Measurements from ENCODE around the gene BCAS3.
A peak's percentile ranks its signal among the peaks of the same experiment; 100 is the strongest.

Gene BCAS3

DNA sequence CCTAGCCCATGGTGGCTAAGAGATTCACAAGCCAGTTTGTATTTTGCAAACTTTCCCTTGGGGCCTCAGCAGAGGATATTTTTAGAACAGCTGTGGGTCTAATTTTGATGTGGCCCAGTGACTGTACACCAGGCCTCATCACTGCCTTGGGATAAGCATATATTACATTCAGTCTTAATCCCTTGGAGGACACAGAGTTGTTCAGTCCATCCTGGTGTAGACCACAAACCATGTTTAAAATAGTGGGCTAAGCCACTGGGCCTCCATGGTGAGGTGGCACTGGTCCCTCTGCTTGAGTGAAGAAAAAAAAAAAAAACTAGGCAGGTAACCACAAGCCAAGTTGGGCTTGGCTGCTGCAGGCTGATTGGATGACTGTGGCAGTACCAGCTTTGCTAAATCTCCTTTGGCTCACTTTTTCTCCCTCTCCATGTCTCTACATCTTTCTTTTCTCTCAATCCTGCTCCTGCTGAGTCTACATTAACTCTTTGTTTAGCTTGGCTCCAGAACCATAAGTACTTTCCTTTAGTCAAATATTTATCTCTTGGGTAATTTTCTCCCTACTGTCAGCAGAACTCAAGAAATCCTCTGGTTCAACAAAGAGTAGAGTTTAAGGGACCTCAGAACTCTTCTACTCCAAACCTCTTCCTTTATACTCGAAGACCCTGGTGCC lies 602.0 kb downstream of the BCAS3 start:
- TF ChIP-seq, protein P1, sequence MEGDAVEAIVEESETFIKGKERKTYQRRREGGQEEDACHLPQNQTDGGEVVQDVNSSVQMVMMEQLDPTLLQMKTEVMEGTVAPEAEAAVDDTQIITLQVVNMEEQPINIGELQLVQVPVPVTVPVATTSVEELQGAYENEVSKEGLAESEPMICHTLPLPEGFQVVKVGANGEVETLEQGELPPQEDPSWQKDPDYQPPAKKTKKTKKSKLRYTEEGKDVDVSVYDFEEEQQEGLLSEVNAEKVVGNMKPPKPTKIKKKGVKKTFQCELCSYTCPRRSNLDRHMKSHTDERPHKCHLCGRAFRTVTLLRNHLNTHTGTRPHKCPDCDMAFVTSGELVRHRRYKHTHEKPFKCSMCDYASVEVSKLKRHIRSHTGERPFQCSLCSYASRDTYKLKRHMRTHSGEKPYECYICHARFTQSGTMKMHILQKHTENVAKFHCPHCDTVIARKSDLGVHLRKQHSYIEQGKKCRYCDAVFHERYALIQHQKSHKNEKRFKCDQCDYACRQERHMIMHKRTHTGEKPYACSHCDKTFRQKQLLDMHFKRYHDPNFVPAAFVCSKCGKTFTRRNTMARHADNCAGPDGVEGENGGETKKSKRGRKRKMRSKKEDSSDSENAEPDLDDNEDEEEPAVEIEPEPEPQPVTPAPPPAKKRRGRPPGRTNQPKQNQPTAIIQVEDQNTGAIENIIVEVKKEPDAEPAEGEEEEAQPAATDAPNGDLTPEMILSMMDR (IDR thresholded peaks at IDR 0.05; ENCODE audit: insufficient read depth, low read depth, low read length, missing control alignments), result no peak
- no peak overlapping the region for H3K4me3 ChIP-seq (ENCODE audit: low read depth, low read length)
- DNase-seq (ENCODE audit: low read depth), result peak; percentile 29

DNA sequence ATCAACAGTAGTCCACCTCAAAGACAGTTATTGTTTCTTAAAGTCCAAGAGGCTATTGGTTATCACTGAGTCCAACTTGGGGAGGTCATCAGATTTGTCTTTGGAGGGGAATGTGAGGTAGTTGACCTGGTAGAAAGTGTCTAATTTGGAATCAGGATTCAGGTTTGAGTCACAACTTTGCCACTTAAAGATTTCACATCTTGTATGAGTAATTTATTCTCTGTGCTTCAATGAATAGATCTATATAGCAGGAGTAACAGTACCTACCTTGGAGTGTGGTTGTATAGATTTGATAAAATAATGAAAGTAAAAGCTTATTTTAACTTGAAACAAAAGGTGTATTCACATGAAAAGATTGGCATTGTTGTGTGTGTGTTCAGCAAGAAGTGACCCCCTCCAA lies 602.7 kb downstream of the BCAS3 start:
- TF ChIP-seq, protein P1 (IDR thresholded peaks at IDR 0.05; ENCODE audit: insufficient read depth, low read depth, low read length, missing control alignments), result no peak
- DNase-seq (ENCODE audit: low read depth), result peak; percentile 49
- H3K4me3 ChIP-seq (ENCODE audit: low read depth, low read length), result no peak overlapping the region

DNA sequence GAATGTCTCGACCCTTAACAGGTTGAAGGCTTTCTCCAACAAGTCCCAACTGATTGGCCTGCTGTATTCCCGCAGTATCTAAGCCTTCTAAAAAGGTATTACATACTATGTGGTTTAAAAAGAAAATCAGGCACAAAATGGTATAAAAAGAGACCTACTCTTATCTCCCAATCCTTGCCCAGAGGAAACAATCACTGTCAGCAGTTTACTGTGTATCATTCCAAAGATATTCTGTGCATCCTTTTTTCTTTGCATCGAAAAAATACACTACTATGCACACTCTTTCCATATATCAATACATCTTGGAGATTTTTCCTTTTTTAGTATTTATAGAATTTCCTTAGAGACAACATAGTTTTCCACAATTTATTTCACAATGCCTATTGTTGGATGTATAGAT lies 603.2 kb downstream of the BCAS3 start:
- TF ChIP-seq, protein P1 (IDR thresholded peaks at IDR 0.05; ENCODE audit: insufficient read depth, low read depth, low read length, missing control alignments), result no peak
- no peak overlapping the region for H3K4me3 ChIP-seq (ENCODE audit: low read depth, low read length)
- DNase-seq (ENCODE audit: low read depth), result no peak

DNA sequence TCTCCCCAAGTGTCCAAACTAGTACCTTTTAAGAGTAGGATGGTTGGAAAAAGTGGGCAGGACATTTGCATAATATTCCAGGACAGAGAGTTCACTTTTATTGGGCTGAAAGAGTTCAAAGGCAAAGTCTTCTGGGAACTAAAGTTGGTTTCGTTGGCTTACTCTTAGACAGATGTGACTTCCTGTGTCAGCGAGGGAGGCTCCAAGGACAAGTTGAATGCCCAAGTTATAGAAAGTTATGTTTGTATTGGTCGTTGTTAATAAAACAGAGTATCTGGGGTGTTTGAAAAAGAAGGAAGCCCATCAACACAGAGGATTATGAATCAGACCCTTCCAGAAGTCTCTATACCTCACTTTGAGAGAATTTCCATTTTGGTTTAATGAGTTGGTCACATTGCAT lies 604.7 kb downstream of the BCAS3 start:
- DNase-seq (ENCODE audit: low read depth), result no peak
- TF ChIP-seq, protein P1 (IDR thresholded peaks at IDR 0.05; ENCODE audit: insufficient read depth, low read depth, low read length, missing control alignments), result no peak
- no peak overlapping the region for H3K4me3 ChIP-seq (ENCODE audit: low read depth, low read length)

DNA sequence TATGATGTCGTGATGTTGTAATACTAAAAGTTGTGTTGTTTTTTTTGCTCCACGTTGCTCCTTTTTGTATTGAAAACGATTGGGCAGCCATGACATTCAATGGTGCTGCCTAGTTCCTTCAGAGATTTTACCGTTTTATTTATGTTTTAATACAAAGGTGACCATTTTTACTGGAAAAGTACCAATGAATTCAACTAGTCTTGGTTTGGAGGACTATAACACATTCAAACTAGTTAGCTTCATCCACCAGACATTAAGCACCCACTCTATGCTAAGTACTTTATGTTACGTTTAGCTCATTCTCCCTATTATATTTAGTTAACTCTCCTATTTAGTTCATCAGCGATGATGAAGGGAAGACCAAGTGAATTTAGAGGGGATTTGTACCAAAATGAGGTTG lies 605.4 kb downstream of the BCAS3 start:
- DNase-seq (ENCODE audit: low read depth), result no peak
- no peak overlapping the region for H3K4me3 ChIP-seq (ENCODE audit: low read depth, low read length)
- TF ChIP-seq, protein P1 (IDR thresholded peaks at IDR 0.05; ENCODE audit: insufficient read depth, low read depth, low read length, missing control alignments), result no peak

DNA sequence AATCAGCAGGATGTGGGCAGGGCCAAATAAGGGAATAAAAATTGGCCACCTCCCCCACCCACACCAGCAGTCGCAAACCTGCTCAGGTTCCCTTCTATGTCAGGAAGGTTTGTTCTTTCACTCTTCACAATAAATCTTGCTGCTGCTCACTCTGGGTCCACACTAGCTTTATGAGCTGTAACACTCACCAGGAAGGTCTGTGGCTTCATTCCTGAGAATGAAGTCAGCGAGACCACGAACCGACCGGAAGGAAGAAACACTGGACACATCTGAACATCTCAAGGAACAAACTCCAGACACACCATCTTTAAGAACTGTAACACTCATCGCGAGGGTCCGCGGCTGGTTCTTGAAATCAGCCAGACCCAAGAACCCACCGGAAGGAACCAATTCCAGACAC lies 606.5 kb downstream of the BCAS3 start:
- H3K4me3 ChIP-seq (ENCODE audit: low read depth, low read length), result no peak overlapping the region
- DNase-seq (ENCODE audit: low read depth), result no peak

More for the DNA sequence above, 606.5 kb downstream of the BCAS3 start:
- TF ChIP-seq, protein P1 (IDR thresholded peaks at IDR 0.05; ENCODE audit: insufficient read depth, low read depth, low read length, missing control alignments), result no peak

Measured in GM12865 (cell line).